ENCODE measurements around the gene VASH1. TPM values are rescaled to one million over a fixed set of nuclear protein-coding genes. Genes with fewer than 3 reads are reported as not detected.

Gene VASH1
- total RNA-seq, 1 experiment from 2014 or later, result 4.3 TPM

DNA sequence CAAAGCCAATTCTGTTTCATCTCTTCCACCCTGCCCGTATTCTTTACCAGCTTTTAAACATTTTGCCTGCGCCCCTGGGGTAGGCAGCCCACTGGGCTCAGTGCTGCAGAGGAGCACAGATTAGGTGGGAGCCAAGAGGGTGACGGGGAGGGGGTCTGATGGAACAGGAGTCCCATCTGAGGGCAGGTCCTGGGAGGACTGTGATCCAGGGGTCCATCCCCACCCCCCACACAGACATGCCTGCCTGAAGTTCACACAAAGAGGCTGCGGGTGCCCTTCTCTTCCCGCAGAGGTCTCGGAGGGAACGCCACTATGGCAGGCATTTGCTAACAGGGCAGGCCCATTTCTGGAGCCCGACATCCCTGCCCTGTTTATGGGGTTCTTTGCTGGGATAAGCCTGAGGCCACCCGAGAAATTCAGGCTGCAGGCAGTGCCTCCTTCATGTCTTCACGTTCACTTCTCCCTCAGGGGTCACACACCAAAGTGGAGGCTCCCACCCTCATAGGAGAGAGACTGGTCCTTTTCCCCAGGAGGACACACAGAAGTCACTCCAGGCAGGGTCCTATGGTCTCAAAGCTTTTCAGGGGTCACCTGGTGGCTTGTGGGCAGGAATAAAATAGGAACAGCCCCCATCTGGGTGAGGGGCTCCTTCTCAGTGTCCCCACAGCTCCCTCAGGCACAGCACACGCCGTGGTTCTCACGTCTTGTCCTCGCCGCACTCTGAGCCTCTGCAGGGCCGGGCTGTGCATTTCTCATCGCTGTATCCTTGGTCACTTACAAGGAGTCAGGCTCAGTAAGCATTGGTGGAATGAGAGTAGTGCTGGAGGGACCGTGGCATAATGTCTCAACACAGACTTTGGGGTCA is 12.9 kb downstream of the VASH1 start:
- Histone ChIP-seq H2AFZ (no peak overlapping the region), H3K36me3 (ENCODE audit: low read depth) (no peaks in the 10 kb centered on the region), H3K4me1 (replicated peaks; ENCODE audit: insufficient read depth) (peaks cover 17% of the 10 kb centered on the region), H3K27me3 (ENCODE audit: insufficient read depth, low read depth) (peaks cover 31% of the 10 kb centered on the region), H3K4me3 (no peak overlapping the region), H3K9me3 (ENCODE audit: insufficient read depth, low read depth) (no peaks in the 10 kb centered on the region), H4K20me1 (ENCODE audit: insufficient read depth) (no peaks in the 10 kb centered on the region), H3K9me2 (ENCODE audit: insufficient read depth) (no peaks in the 10 kb centered on the region), H3F3A (ENCODE audit: insufficient read depth, low read depth) (no peaks in the 10 kb centered on the region), H3K27ac (no peak overlapping the region), H3K79me2 (ENCODE audit: low read depth) (no peaks in the 10 kb centered on the region), H3K4me2 (peak overlapping the region; percentile 58)
- TF ChIP-seq EZH2 (IDR thresholded peaks at IDR 0.05; ENCODE audit: low read depth), result no peak
- TF ChIP-seq, protein P1, sequence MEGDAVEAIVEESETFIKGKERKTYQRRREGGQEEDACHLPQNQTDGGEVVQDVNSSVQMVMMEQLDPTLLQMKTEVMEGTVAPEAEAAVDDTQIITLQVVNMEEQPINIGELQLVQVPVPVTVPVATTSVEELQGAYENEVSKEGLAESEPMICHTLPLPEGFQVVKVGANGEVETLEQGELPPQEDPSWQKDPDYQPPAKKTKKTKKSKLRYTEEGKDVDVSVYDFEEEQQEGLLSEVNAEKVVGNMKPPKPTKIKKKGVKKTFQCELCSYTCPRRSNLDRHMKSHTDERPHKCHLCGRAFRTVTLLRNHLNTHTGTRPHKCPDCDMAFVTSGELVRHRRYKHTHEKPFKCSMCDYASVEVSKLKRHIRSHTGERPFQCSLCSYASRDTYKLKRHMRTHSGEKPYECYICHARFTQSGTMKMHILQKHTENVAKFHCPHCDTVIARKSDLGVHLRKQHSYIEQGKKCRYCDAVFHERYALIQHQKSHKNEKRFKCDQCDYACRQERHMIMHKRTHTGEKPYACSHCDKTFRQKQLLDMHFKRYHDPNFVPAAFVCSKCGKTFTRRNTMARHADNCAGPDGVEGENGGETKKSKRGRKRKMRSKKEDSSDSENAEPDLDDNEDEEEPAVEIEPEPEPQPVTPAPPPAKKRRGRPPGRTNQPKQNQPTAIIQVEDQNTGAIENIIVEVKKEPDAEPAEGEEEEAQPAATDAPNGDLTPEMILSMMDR (conservative IDR thresholded peaks at IDR 0.05), result no peak
- BruUV-seq (replicated peaks), result no TSS peak
- CTCF ChIA-PET, result interaction anchor here (0.7 to 1.7 kb wide), 3 partner anchors 11 to 260 kb away, joined by 3 to 8 read pairs (median 4); no protein-coding TSS in a partner anchor
- DNase-seq, result no peak
- intact Hi-C loops (cut with micrococcal nuclease; ENCODE audit: unreplicated experiment), result loop anchor here (1.0 kb wide), 1 partner anchor 38 kb away; the partner anchor contains the start of gene ANGEL1
- POLR2A ChIA-PET (ENCODE audit: unreplicated experiment), result interaction anchor here (0.7 kb wide), 1 partner anchor 324 kb away, joined by 9 read pairs; the partner anchor contains the start of gene CIPC

DNA sequence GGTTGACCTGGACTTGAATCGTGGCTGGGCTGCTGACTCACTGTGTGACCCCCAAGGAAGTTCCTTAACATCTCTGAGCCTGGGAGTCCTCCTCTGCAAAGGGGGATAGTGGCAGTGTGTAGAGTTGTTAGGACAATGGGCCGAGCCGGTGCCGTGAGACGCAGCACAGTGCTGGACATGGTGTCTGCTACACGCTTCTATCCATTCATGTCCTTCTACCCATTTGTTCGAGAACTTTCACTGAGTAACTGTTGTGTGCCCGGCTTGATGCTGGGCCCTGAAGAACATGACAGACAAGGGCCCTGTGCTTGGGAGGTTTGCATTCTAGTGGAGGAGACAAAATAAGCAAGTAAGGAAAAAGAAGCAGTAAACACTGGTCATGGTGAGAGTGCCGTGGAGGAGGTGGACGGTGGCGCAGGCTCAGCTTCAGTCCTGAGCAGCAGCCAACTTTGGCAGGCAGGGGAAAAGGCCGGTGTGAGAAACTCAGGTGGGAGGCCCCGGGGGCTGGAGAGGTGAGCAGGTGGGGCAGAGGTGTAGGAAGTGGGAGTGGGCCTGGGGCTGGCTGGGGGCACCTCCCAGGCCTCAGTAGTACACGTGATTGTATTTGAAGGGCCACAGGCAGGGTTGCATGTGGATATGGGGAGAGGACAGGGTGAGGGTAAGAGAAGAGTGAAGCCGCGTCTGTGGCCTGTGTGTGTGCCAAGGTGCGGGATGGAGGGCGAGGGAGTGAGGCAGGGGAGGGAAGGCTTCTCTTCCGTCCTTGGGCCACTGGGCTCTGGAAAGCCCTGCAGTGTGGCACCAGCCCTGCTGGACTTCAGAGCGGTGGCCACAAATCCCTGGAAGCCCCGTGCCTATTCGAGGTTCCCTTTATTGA is 13.8 kb downstream of the VASH1 start:
- no TSS peak for BruUV-seq (replicated peaks)
- TF ChIP-seq EZH2 (IDR thresholded peaks at IDR 0.05; ENCODE audit: low read depth), result no peak
- TF ChIP-seq, protein P1 (conservative IDR thresholded peaks at IDR 0.05), result no peak
- no peak overlapping the region for H2AFZ ChIP-seq
- no peaks in the 10 kb centered on the region for H3K36me3 ChIP-seq (ENCODE audit: low read depth)
- no peaks in the 10 kb centered on the region for H3K9me2 ChIP-seq (ENCODE audit: insufficient read depth)
- H3K27ac ChIP-seq, result no peak overlapping the region
- no peaks in the 10 kb centered on the region for H4K20me1 ChIP-seq (ENCODE audit: insufficient read depth)
- ChIA-PET POLR2A (ENCODE audit: unreplicated experiment) (no interaction called here), CTCF (no interaction called here)
- H3K4me1 ChIP-seq (replicated peaks; ENCODE audit: insufficient read depth), result peaks cover 17% of the 10 kb centered on the region
- peaks cover 23% of the 10 kb centered on the region for H3K27me3 ChIP-seq (ENCODE audit: insufficient read depth, low read depth)
- DNase-seq, result no peak
- H3K9me3 ChIP-seq (ENCODE audit: insufficient read depth, low read depth), result no peaks in the 10 kb centered on the region
- H3K79me2 ChIP-seq (ENCODE audit: low read depth), result no peaks in the 10 kb centered on the region
- intact Hi-C loops (cut with micrococcal nuclease; ENCODE audit: unreplicated experiment), result no loop called here
- H3K4me3 ChIP-seq, result no peak overlapping the region
- H3F3A ChIP-seq (ENCODE audit: insufficient read depth, low read depth), result no peaks in the 10 kb centered on the region
- H3K4me2 ChIP-seq, result no peak overlapping the region

DNA sequence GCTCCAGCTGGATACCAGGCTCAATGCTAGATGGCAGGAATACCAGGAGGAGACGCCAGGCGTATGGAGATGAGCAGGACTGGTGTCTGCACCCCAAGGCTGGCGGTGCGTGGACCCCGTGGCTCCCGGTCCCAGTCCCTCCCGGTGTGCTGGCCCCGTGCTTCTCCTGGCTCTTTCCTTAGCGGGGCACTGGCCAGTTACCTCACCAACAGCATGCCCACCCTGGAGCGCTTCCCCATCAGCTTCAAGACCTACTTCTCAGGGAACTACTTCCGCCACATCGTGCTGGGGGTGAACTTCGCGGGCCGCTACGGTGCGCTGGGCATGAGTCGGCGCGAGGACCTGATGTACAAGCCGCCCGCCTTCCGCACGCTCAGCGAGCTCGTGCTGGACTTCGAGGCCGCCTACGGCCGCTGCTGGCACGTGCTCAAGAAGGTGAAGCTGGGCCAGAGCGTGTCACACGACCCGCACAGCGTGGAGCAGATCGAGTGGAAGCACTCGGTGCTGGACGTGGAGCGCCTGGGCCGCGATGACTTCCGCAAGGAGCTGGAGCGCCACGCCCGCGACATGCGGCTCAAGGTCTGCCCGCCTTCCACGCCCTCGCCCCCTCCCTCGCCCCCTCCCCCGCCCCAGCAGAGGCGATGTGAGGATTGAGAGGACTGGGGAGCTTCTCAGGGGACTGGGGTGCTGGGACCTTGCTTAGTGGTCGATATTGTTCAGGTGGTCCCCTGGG is 14.6 kb downstream of the VASH1 start:
- Histone ChIP-seq H3K27ac (no peak overlapping the region), H3K9me3 (ENCODE audit: insufficient read depth, low read depth) (no peaks in the 10 kb centered on the region), H3K9me2 (ENCODE audit: insufficient read depth) (no peaks in the 10 kb centered on the region), H3K4me2 (no peak overlapping the region), H3F3A (ENCODE audit: insufficient read depth, low read depth) (no peaks in the 10 kb centered on the region), H3K27me3 (ENCODE audit: insufficient read depth, low read depth) (peaks cover 15% of the 10 kb centered on the region), H3K79me2 (ENCODE audit: low read depth) (no peaks in the 10 kb centered on the region), H3K4me3 (no peak overlapping the region), H3K4me1 (replicated peaks; ENCODE audit: insufficient read depth) (peaks cover 17% of the 10 kb centered on the region), H2AFZ (no peak overlapping the region), H4K20me1 (ENCODE audit: insufficient read depth) (no peaks in the 10 kb centered on the region), H3K36me3 (ENCODE audit: low read depth) (no peaks in the 10 kb centered on the region)
- POLR2A ChIA-PET (ENCODE audit: unreplicated experiment), result interaction anchor here (0.6 kb wide), 1 partner anchor 10 kb away, joined by 6 read pairs; no protein-coding TSS in a partner anchor
- TF ChIP-seq, protein P1 (conservative IDR thresholded peaks at IDR 0.05), result no peak
- no peak for TF ChIP-seq EZH2 (IDR thresholded peaks at IDR 0.05; ENCODE audit: low read depth)
- no TSS peak for BruUV-seq (replicated peaks)
- DNase-seq, result no peak
- CTCF ChIA-PET, result interaction anchor here (0.6 kb wide), 1 partner anchor 143 kb away, joined by 9 read pairs; no protein-coding TSS in a partner anchor
- intact Hi-C loops (cut with micrococcal nuclease; ENCODE audit: unreplicated experiment), result no loop called here
